GM23248 (cell line): Measurements from ENCODE around the gene MAGEA11.

Experiments used
- EZH2 ChIP-seq: fragments of 200-600 bp; sonication (generic); IDR thresholded peaks from 2 replicates; pipeline ENCODE4 v1.6.1; 2018; ENCODE audit warnings: antibody characterized with exemption, mild to moderate bottlenecking; ENCODE audit not compliant: insufficient read depth, poor library complexity, severe bottlenecking
- EZH2phosphoT487 ChIP-seq: fragments of 200-600 bp; sonication (generic); IDR thresholded peaks from 2 replicates; pipeline ENCODE4 v1.6.1; 2018; ENCODE audit warnings: antibody characterized with exemption, moderate library complexity, mild to moderate bottlenecking, low read depth; ENCODE audit not compliant: insufficient read depth

DNA sequence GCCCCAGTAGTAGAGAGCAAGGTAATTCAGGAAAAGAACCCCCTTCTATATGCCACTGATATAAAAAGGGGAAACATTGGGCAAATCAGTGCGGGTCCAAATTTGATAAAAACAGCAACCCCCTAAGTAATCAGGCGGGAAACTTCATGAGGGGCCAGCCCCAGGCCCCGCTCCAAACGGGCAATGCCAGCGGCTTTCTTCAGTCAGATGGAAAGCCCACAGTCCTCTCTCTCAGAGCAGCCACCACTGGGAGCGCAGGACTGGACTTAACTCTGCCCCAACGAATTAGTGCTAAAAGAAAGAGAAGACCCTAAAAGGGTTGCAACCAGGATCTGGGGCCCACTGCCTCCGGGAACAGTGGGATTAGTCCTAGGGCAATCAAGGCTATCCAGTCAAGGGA is 9.9 kb downstream of the MAGEA11 start:
- TF ChIP-seq EZH2: no peak
- TF ChIP-seq EZH2phosphoT487: no peak
